ENCODE data around the gene DNAH17. TPM values are rescaled to one million over a fixed set of nuclear protein-coding genes. Genes with fewer than 3 reads are reported as not detected.

The DNAH17 gene
- total and polyA plus RNA-seq, 8 donors: 0.64 to 7.2 (median 3.6) TPM

DNA sequence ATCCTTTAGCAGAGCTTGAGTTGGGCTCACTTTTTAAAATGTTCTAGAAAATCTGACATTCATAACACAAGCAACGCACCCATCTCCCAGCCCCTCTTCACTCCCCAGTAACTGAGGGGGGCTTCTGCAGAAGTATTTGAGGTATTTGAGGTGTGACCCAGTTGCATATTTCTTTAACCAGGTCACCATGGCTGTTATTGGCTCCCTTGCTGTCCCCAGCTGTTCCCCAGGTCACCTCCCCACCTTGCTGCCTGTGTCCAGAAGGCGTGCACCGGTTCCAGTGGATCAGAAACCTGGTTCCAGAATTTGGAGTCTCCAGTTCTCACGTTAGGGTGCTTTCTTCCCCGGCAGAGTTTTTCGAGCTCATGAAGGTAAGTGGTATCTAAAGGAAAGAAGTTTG is 184.9 kb downstream of the DNAH17 start:
- intact Hi-C loops (cut with DNase I): no loop called here
- Histone ChIP-seq H3K27me3 (no peaks in the 10 kb centered on the region), H3K4me3 (no peak overlapping the region), H3K9me3 (no peaks in the 10 kb centered on the region), H3K27ac (peak overlapping the region in 1 of 2 donors; percentile 99), H3K4me1 (peaks cover 28 to 96% of the 10 kb centered on the region in 2 donors), H3K36me3 (peaks cover 0 to 68% of the 10 kb centered on the region in 2 donors)
- no peak for ATAC-seq
- TF ChIP-seq, protein P1, sequence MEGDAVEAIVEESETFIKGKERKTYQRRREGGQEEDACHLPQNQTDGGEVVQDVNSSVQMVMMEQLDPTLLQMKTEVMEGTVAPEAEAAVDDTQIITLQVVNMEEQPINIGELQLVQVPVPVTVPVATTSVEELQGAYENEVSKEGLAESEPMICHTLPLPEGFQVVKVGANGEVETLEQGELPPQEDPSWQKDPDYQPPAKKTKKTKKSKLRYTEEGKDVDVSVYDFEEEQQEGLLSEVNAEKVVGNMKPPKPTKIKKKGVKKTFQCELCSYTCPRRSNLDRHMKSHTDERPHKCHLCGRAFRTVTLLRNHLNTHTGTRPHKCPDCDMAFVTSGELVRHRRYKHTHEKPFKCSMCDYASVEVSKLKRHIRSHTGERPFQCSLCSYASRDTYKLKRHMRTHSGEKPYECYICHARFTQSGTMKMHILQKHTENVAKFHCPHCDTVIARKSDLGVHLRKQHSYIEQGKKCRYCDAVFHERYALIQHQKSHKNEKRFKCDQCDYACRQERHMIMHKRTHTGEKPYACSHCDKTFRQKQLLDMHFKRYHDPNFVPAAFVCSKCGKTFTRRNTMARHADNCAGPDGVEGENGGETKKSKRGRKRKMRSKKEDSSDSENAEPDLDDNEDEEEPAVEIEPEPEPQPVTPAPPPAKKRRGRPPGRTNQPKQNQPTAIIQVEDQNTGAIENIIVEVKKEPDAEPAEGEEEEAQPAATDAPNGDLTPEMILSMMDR (IDR thresholded peaks at IDR 0.05): no peak
- DNase-seq: peak in 1 of 4 donors; percentile 28

DNA sequence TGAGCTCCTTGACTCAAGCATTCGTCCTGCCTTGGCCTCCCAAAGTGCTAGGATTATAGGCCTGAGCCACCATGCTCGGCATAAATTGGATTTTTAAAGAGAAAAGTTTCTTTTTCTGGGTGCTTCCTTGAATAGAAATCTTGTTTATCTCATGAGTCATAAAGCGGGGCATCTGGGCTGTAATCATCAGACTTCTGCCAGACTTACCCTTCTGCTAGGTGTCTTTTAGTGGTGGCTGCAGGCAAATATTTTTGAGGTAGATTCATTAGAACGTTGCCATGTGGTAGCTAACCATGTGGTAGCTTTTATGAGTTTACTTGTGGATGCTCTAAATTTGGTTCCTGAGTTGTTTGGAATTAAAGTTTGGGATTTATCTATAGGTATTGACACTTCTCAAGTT is 185.4 kb downstream of the DNAH17 start:
- Histone ChIP-seq H3K27ac (peak overlapping the region; percentile 28 to 99), H3K36me3 (peaks cover 0 to 63% of the 10 kb centered on the region in 2 donors), H3K4me3 (no peak overlapping the region), H3K27me3 (no peaks in the 10 kb centered on the region), H3K4me1 (peaks cover 28 to 96% of the 10 kb centered on the region in 2 donors), H3K9me3 (no peaks in the 10 kb centered on the region)
- DNase-seq (no peak), ATAC-seq (no peak)
- intact Hi-C loops (cut with DNase I): no loop called here
- TF ChIP-seq, protein P1 (IDR thresholded peaks at IDR 0.05): no peak

DNA sequence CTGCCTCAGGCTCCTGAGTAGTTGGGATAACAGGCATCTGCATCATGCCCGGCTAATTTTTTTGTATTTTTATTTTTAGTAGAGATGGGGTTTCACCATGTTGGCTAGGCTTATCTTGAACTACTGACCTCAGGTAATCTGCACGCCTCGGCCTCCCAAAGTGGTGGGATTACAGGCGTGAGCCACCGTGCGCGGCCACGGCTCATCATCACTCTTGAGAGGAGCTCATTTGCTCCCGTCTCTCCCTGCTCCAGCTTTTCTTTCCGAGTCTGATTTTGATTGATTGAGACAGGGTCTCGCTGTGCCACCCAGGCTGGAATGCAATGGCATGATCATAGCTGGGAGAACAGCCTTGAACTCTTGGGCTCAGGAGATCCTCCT is 186.2 kb downstream of the DNAH17 start:
- ATAC-seq (no peak), DNase-seq (peak in 1 of 4 donors; percentile 31)
- Histone ChIP-seq H3K4me1 (peaks cover 31 to 96% of the 10 kb centered on the region in 2 donors), H3K9me3 (no peaks in the 10 kb centered on the region), H3K4me3 (no peak overlapping the region), H3K27ac (peak overlapping the region; percentile 28 to 99), H3K27me3 (no peaks in the 10 kb centered on the region), H3K36me3 (peaks cover 0 to 55% of the 10 kb centered on the region in 2 donors)
- intact Hi-C loops (cut with DNase I): no loop called here
- TF ChIP-seq, protein P1 (IDR thresholded peaks at IDR 0.05): no peak

DNA sequence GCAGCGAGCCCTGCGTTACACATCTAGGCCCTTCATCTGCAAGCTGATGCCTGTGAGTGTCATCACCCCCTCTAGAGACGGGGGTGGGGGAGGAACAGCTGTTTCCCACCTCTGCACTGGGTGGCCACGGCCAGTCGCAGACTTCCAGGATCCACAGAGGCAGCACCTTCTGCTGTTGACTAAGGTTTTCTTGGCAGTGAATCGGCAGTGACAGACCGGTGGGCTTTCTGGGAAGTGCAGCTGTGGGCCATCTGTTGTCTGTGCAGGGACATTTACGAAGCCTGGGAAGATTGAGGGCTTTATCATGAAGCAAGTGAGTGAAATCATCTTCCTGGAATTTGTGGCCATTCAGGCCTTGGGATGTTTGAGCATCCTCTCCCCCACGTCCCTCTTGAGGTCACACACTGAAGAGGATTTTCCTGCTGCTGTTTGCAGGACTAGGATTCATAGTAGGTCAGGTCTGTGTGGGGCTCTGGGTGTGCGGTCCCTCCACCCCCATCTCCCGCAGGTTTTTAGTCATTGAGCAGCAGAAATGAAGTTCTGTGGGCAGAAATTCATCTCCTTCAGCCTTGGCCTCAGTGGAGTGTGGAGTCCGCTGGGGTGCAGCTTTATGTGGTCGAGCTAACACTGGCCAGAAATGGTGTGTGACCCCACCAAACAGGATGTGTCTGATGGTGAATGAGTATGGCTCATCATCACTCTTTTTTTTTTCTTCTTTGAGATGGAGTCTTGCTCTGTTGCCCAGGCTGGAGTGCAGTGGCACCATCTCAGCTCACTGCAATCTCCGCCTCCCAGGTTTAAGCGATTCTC is 186.8 kb downstream of the DNAH17 start:
- peak overlapping the region; percentile 44 to 99 for H3K27ac ChIP-seq
- TF ChIP-seq, protein P1 (IDR thresholded peaks at IDR 0.05): no peak
- H3K36me3 ChIP-seq: peaks cover 0 to 49% of the 10 kb centered on the region in 2 donors
- H3K4me1 ChIP-seq: peaks cover 37 to 96% of the 10 kb centered on the region in 2 donors
- no peaks in the 10 kb centered on the region for H3K9me3 ChIP-seq
- ATAC-seq (no peak), DNase-seq (peak in 1 of 4 donors; percentile 16)
- intact Hi-C loops (cut with DNase I): no loop called here
- no peak overlapping the region for H3K4me3 ChIP-seq
- no peaks in the 10 kb centered on the region for H3K27me3 ChIP-seq
